Panc1 (cell line): Measurements from ENCODE around the gene BCO1. TPM values are rescaled to one million over a fixed set of nuclear protein-coding genes. Genes with fewer than 3 reads are reported as not detected.

ENCODE experiments used
- ATAC-seq: fragments of 200-7000 bp; cut with Tn5 transposase; 2 replicates; pipeline ENCODE4 v1.9.1; 2020; ENCODE audit warnings: mild to moderate bottlenecking, moderate library complexity
- BruUV-seq: library from RNA; stranded (reverse); fragments of 400-500 nt; replicated peaks from 2 replicates; lab custom pipeline; 2021; lab: Mats Ljungman, UMichigan
- CTCF ChIA-PET: fragments of 300-600 bp; sonication (Branson Sonifier 250); formaldehyde crosslinking; loops from one replicate; lab custom pipeline; 2022; ENCODE audit warnings: antibody characterized with exemption; lab: Charles Lee
- POLR2A ChIA-PET: fragments of 300-600 bp; sonication (Branson Sonifier 250); formaldehyde crosslinking; loops from one replicate; lab custom pipeline; 2022; ENCODE audit warnings: antibody characterized with exemption; lab: Charles Lee
- DNase-seq: peaks from one replicate; pipeline ENCODE4 v3.0.0-alpha.2; 2010; ENCODE audit warnings: low read depth, low spot score
- H3K27ac ChIP-seq: 2 replicates; pipeline ENCODE4 v1.5.1; 2011; ENCODE audit warnings: mild to moderate bottlenecking, low read length, inconsistent platforms
- H3K27me3 ChIP-seq: fragments of 200-500 bp; sonication (Bioruptor generic); 2 replicates; pipeline ENCODE4 v1.6.0; 2014; ENCODE audit warnings: low read length, inconsistent platforms; ENCODE audit not compliant: control insufficient read depth, insufficient read depth
- H3K36me3 ChIP-seq: fragments of 200-500 bp; sonication (Bioruptor generic); 2 replicates; pipeline ENCODE4 v1.5.1; 2014; ENCODE audit warnings: inconsistent platforms, mild to moderate bottlenecking, low read length, moderate library complexity; ENCODE audit not compliant: control insufficient read depth, insufficient read depth
- H3K4me1 ChIP-seq: 2 replicates; pipeline ENCODE4 v1.5.1; 2011; ENCODE audit warnings: inconsistent platforms, mild to moderate bottlenecking, low read length, moderate library complexity; ENCODE audit not compliant: control insufficient read depth, insufficient read depth
- H3K4me3 ChIP-seq, 2 experiments: 2 replicates each; pipeline ENCODE4 v1.5.1; 2011 to 2012; ENCODE audit warnings: low read depth in 2 of 2, low read length in 2 of 2, mild to moderate bottlenecking in 2 of 2, inconsistent platforms in 1 of 2, moderate library complexity in 1 of 2
- H3K9me3 ChIP-seq: fragments of 200-500 bp; sonication (Bioruptor generic); 2 replicates; pipeline ENCODE4 v1.5.1; 2014; ENCODE audit warnings: low read depth, mild to moderate bottlenecking, inconsistent platforms, low read length, moderate library complexity; ENCODE audit not compliant: control insufficient read depth, insufficient read depth
- POLR2AphosphoS5 ChIP-seq: IDR thresholded peaks from 2 replicates; pipeline ENCODE4 v1.6.1; 2012; ENCODE audit warnings: mild to moderate bottlenecking, low read depth, low read length, moderate library complexity
- REST ChIP-seq, 2 experiments: IDR thresholded peaks; 2 replicates each; pipeline ENCODE4 v1.6.1; 2011 to 2012; ENCODE audit warnings: low read depth in 2 of 2, control low read depth in 1 of 2, low read length in 1 of 2, mild to moderate bottlenecking in 1 of 2, moderate library complexity in 1 of 2; ENCODE audit not compliant: insufficient read depth in 1 of 2
- SIN3A ChIP-seq: IDR thresholded peaks from 2 replicates; pipeline ENCODE4 v1.6.1; 2012; ENCODE audit warnings: low read depth, mild to moderate bottlenecking, low read length, moderate library complexity, borderline replicate concordance; ENCODE audit not compliant: insufficient read depth
- TCF7L2 ChIP-seq: IDR thresholded peaks from 2 replicates; pipeline ENCODE4 v1.6.1; 2011; ENCODE audit warnings: mild to moderate bottlenecking, low read depth, low read length, inconsistent platforms
- in situ Hi-C: cut with HindIII; loops from 2 replicates; pipeline ENCODE4 v1.10.0; 2016; ENCODE audit warnings: low sequenced_read_pairs, low pct_unique_long_range_greater_than_20kb
- intact Hi-C: fragments of 100-400 bp; cut with micrococcal nuclease; formaldehyde crosslinking; loops from one replicate; pipeline ENCODE4 v1.10.0; 2022; ENCODE audit not compliant: unreplicated experiment
- total RNA-seq: library from RNA; stranded (reverse); gene quantifications from one replicate; pipeline ENCODE4 v1.2.1, GENCODE V29; 2021; ENCODE audit not compliant: unreplicated experiment
- TF ChIP-seq, protein P1 (sequence below): fragments of 450-650 bp; IDR thresholded peaks from 2 replicates; pipeline ENCODE4 v1.5.1; 2017; ENCODE audit warnings: mild to moderate bottlenecking

The BCO1 gene
- total RNA-seq, 1 experiment from 2014 or later, result not detected

GRCh38 chr16:81321039-81321438, 82.5 kb downstream of the BCO1 start:
- Histone ChIP-seq H3K4me3 (no peak overlapping the region), H3K27me3 (no peaks in the 10 kb centered on the region), H3K4me1 (peaks cover 11% of the 10 kb centered on the region), H3K36me3 (no peaks in the 10 kb centered on the region), H3K9me3 (no peaks in the 10 kb centered on the region), H3K27ac (no peak overlapping the region; the same call in 1 of the 2 replicates)
- intact Hi-C loops, result no loop called here
- POLR2A ChIA-PET, result interaction anchor here (0.5 kb wide), 1 partner anchor 275 kb away, joined by 16 read pairs; no protein-coding TSS in a partner anchor
- CTCF ChIA-PET, result no interaction called here
- DNase-seq (no peak), ATAC-seq (no peak)
- TF ChIP-seq SIN3A (no peak), POLR2AphosphoS5 (no peak), TCF7L2 (no peak)
- TF ChIP-seq, protein P1, sequence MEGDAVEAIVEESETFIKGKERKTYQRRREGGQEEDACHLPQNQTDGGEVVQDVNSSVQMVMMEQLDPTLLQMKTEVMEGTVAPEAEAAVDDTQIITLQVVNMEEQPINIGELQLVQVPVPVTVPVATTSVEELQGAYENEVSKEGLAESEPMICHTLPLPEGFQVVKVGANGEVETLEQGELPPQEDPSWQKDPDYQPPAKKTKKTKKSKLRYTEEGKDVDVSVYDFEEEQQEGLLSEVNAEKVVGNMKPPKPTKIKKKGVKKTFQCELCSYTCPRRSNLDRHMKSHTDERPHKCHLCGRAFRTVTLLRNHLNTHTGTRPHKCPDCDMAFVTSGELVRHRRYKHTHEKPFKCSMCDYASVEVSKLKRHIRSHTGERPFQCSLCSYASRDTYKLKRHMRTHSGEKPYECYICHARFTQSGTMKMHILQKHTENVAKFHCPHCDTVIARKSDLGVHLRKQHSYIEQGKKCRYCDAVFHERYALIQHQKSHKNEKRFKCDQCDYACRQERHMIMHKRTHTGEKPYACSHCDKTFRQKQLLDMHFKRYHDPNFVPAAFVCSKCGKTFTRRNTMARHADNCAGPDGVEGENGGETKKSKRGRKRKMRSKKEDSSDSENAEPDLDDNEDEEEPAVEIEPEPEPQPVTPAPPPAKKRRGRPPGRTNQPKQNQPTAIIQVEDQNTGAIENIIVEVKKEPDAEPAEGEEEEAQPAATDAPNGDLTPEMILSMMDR, result no peak
- no TSS peak for BruUV-seq
- in situ Hi-C loops, result no loop called here

DNA sequence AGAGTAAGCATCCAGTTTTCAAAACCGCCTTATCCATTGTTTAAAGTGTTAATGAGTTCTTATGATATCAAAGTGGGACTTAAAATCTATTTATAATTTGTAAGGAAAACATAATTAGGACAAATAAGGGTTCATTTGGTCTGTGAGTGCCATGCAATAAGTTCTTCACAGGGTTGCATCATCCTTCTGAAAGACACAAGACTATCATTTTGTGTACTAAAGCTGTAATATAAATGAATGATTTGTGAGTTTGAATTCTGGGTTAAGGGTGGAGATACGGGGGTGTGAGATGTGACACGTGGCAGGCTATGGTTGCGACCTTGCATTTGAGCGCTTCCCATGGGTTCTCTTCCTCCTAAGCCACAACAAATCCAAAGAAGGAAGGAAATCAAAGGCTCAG, 83.0 kb downstream of the BCO1 start:
- no peak for DNase-seq
- ATAC-seq, result no peak
- no peaks in the 10 kb centered on the region for H3K36me3 ChIP-seq
- ChIA-PET POLR2A (interaction anchor here (0.6 kb wide), 1 partner anchor 238 kb away, joined by 3 read pairs; no protein-coding TSS in a partner anchor), CTCF (no interaction called here)
- no peak overlapping the region; the same call in 1 of the 2 replicates for H3K27ac ChIP-seq
- intact Hi-C loops (no loop called here), in situ Hi-C loops (no loop called here)
- no peaks in the 10 kb centered on the region for H3K9me3 ChIP-seq
- no TSS peak for BruUV-seq
- H3K4me3 ChIP-seq, result no peak overlapping the region
- TF ChIP-seq SIN3A, result no peak
- TF ChIP-seq POLR2AphosphoS5, result no peak
- no peak for TF ChIP-seq TCF7L2
- no peak for TF ChIP-seq REST (IDR thresholded peaks at IDR 0.05; ENCODE audit: insufficient read depth in 1 of 2, low read depth in 2 of 2, low read length in 1 of 2)
- TF ChIP-seq, protein P1, result no peak
- H3K27me3 ChIP-seq, result no peaks in the 10 kb centered on the region
- peaks cover 11% of the 10 kb centered on the region for H3K4me1 ChIP-seq
